22Rv1 (cell line): ENCODE results near the gene ZC3H14.

Source experiments
- H3K27ac ChIP-seq: fragments of 450-650 bp; 2 replicates; pipeline ENCODE4 v1.5.1; 2017
- ZFX ChIP-seq: fragments of 450-650 bp; IDR thresholded peaks from 2 replicates; pipeline ENCODE4 v1.6.1; 2017; ENCODE audit warnings: antibody characterized with exemption, borderline replicate concordance
- TF ChIP-seq, protein P1 (sequence below): fragments of 450-650 bp; IDR thresholded peaks from 2 replicates; pipeline ENCODE4 v1.5.1; 2017; ENCODE audit warnings: mild to moderate bottlenecking

Gene ZC3H14

DNA sequence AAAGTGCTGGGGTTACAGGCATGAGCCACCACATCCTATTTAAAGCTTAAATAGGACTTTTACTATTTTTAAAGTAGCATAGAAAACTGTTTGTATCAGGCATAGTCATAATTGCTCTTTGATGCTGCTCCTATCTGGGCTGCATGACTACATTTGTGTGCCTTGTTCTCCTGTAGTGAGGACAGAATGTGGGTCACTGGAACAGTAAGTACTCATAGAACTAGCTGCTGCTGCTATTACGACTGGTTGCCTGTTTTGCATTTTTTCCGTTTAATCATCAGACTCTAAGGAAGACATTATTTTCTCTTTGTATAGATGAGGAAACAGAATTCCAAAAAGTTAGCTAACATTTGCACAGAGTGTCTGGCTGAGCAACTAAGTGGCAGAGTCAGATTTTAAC, 42.8 kb downstream of the ZC3H14 start:
- H3K27ac ChIP-seq = no peak overlapping the region
- no peak for TF ChIP-seq ZFX
- TF ChIP-seq, protein P1, sequence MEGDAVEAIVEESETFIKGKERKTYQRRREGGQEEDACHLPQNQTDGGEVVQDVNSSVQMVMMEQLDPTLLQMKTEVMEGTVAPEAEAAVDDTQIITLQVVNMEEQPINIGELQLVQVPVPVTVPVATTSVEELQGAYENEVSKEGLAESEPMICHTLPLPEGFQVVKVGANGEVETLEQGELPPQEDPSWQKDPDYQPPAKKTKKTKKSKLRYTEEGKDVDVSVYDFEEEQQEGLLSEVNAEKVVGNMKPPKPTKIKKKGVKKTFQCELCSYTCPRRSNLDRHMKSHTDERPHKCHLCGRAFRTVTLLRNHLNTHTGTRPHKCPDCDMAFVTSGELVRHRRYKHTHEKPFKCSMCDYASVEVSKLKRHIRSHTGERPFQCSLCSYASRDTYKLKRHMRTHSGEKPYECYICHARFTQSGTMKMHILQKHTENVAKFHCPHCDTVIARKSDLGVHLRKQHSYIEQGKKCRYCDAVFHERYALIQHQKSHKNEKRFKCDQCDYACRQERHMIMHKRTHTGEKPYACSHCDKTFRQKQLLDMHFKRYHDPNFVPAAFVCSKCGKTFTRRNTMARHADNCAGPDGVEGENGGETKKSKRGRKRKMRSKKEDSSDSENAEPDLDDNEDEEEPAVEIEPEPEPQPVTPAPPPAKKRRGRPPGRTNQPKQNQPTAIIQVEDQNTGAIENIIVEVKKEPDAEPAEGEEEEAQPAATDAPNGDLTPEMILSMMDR = no peak

GRCh38 chr14:88607829-88608228, 45.0 kb downstream of the ZC3H14 start:
- TF ChIP-seq, protein P1 = no peak
- no peak for TF ChIP-seq ZFX

DNA sequence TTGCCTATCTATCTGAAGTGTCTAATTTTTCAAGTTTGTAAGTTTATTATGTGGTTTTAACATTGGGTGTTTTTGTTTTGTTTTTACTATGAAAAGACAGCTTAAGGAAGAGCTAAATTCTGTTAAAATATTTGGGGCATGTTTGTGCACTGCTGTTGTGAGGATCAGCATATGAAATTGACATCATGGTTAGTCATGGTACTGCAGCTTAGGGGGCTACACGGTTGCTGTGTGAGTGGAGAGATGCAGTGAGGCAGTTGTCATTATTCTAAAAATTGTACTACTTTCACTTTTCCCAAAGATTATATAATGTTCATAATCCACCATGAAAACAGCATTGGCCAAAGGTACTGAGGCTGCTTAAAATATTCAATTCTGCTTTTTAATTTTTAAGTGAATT, 49.0 kb downstream of the ZC3H14 start:
- TF ChIP-seq ZFX = no peak
- TF ChIP-seq, protein P1 = no peak
- H3K27ac ChIP-seq = no peak overlapping the region

More at GRCh38 chr14:88607829-88608228, 45.0 kb downstream of the ZC3H14 start:
- no peak overlapping the region for H3K27ac ChIP-seq

GRCh38 chr14:88612981-88613380, 50.1 kb downstream of the ZC3H14 start:
- H3K27ac ChIP-seq = no peak overlapping the region
- no peak for TF ChIP-seq ZFX

DNA sequence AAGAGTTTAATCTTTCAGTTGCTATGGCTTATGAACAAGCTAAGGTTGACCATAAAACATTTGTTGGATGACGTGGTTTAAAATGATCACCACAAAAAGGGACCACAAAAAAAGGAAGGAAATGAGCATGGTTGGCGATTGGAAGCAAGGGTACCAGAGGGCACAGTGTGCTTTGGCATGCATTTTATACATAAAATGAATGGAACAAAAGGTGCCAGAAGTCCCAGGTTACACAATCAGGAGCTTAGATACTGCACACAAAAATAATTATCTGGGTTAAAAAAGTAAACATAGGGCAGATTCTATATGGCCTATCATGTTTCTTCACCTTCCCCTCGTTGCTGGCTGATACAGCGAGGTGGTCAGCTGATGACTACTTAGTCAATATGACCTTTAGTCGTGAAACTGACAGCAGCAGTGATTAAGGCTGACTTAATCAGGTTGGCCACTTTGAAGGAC, 50.7 kb downstream of the ZC3H14 start:
- H3K27ac ChIP-seq = no peak overlapping the region
- no peak for TF ChIP-seq ZFX
- TF ChIP-seq, protein P1 = no peak

DNA sequence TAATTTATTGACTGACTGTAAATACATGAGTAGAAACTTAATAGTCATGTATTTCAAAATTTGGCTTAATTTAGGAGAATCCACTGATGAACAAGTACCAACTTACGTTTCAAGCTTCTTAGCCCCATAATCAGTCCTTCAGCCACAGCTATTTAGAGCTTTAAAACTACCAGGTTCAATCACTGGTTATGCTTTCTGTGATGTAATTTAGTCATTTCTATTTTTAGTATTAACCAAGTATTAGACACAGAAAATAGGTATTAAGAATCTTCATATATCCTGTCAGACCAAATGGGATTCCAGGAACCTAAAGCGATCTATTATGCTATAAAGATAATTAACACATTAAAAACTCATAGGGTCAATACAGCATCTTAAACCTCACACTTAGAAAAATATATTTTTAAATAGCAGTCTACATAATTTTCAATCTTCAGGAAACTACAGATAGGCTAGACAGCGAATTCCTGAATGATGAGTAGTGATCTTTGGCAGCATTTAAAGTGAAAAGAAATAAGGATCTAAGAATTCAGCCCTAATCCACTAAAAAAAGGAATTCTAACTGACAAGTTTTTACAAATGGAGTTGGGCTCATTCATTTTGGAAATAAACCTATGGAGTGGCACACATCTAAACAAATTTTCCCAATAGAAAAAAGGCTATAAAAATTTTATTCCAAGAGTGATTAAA, 51.5 kb downstream of the ZC3H14 start:
- no peak for TF ChIP-seq ZFX
- TF ChIP-seq, protein P1 = no peak
- no peak overlapping the region for H3K27ac ChIP-seq

DNA sequence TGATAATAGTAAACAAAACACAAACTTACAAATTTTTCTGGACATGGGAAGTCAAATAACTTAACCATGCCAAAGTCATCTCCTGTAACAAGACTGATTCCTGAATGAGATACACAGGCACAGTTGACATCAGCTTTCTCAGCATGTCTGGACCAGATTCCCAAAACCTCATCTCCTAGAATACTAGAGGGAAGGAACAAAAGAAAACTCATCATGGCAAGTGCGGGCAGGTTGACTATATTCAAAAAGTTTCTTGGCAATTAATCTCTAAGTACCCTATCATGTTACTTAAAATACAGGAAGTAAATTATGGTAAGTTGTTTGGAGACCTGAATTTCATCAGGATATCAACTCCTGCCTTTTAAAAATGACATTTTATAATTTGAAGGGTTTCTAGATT, 53.9 kb downstream of the ZC3H14 start:
- H3K27ac ChIP-seq = no peak overlapping the region
- TF ChIP-seq ZFX = no peak
- TF ChIP-seq, protein P1 = no peak

DNA sequence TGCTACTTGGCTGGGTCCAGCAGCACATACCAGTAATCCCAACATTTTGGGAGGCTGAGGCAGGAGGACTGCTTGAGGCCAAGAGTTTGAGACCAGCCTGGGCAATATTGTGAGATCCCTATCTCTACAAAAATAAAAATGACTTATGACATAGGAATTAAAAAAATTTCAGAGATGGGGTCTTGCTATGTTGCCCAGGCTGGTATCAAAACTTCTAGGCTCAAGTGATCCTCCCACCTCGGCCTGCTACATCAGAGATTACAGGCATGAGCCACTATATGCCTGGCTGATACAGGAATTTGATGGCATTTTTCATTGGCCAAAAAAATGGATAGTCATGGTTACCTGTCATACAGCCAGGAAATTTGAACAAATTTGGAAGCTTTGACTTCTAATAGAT, 54.6 kb downstream of the ZC3H14 start:
- H3K27ac ChIP-seq = no peak overlapping the region
- TF ChIP-seq, protein P1 = no peak
- no peak for TF ChIP-seq ZFX
